Renal cortex interstitium (tissue), 15 donors: Measurements from ENCODE around the gene ADGRB2. TPM values are rescaled to one million over a fixed set of nuclear protein-coding genes. Genes with fewer than 3 reads are reported as not detected.

Source experiments
- DNase-seq, 11 donors: peaks; one replicate each; pipeline ENCODE4 v3.0.0-alpha.2; 2013; ENCODE audit warnings: low read depth in 9 of 11, low spot score in 4 of 11; ENCODE audit errors: extremely low read depth in 1 of 11
- long read RNA-seq, 16 experiments: transcript quantifications; one replicate each; lab custom pipeline, GENCODE V29; 2026
- polyA plus RNA-seq, 3 donors: library from polyadenylated mRNA; unstranded; fragments of 120-200 nt; gene quantifications; one replicate each; pipeline ENCODE4 v1.2.1, GENCODE V29; 2013; ENCODE audit not compliant: insufficient read length in 3 of 3

Gene ADGRB2, protein sequence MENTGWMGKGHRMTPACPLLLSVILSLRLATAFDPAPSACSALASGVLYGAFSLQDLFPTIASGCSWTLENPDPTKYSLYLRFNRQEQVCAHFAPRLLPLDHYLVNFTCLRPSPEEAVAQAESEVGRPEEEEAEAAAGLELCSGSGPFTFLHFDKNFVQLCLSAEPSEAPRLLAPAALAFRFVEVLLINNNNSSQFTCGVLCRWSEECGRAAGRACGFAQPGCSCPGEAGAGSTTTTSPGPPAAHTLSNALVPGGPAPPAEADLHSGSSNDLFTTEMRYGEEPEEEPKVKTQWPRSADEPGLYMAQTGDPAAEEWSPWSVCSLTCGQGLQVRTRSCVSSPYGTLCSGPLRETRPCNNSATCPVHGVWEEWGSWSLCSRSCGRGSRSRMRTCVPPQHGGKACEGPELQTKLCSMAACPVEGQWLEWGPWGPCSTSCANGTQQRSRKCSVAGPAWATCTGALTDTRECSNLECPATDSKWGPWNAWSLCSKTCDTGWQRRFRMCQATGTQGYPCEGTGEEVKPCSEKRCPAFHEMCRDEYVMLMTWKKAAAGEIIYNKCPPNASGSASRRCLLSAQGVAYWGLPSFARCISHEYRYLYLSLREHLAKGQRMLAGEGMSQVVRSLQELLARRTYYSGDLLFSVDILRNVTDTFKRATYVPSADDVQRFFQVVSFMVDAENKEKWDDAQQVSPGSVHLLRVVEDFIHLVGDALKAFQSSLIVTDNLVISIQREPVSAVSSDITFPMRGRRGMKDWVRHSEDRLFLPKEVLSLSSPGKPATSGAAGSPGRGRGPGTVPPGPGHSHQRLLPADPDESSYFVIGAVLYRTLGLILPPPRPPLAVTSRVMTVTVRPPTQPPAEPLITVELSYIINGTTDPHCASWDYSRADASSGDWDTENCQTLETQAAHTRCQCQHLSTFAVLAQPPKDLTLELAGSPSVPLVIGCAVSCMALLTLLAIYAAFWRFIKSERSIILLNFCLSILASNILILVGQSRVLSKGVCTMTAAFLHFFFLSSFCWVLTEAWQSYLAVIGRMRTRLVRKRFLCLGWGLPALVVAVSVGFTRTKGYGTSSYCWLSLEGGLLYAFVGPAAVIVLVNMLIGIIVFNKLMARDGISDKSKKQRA (N-terminal part only)
- polyA plus RNA-seq, result 10 to 100 TPM in 2 of 3 donors, 1 to 10 TPM in 1; 9.7 to 17.9 (median 16.7) TPM
- long read RNA-seq, donor 1, result 0 reads
- long read RNA-seq, donor 2, result 0 reads
- long read RNA-seq, donor 3, result 0 reads
- long read RNA-seq, donor 4, result 0 reads
- long read RNA-seq, donor 5, result 0 reads
- long read RNA-seq, donor 6, result 0 reads
- long read RNA-seq, donor 7, result 0 reads
- long read RNA-seq, donor 8, result 0 reads
- long read RNA-seq, donor 9, result 0 reads
- long read RNA-seq, donor 10, result 0 reads
- long read RNA-seq, donor 11, result 0 reads
- long read RNA-seq, donor 12, result 0 reads
- long read RNA-seq, donor 13, result 0 reads
- long read RNA-seq, donor 14, result 0 reads
- long read RNA-seq, donor 15, result 0 reads
- long read RNA-seq, donor 16, result 0 reads

GRCh38 chr1:31764312-31765040 is at the start of gene ADGRB2:
Gene ADGRB2, minus strand, starts transcription at chr1:31764340. Its CDS starts 7,119 bp downstream, at chr1:31757221.
- no peak for DNase-seq

DNA sequence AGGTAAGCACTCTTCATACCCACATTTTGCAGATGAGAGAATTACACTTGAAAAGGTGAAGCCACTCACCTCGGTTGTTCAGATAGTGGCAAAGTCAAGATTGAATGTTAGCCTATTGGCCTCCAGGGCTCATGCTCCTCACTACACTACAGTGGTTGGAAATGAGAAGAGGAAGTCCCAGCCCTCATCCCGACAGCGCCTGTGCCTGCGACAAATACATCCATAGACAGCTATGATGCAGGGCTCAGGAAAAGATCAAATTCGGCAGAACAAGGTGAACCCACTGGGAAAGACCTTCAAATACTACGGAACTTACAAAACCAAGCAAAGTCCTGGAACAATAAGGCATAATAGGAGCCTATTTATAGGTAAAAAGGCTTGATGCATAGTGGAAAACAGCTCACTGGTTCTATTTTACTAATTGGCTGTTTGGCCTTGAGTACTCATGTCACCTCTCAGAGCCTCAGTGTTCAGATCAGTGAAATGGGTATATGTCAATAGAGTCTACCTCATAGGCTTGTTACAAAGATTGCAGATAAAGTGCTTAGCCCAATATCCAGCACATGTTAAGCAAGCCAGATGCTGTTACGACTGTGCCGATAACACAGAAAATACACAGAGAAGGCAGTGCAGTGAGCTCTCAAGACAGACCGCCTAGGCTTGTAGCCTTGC is 48.2 kb upstream of the ADGRB2 start:
- DNase-seq, result no peak

DNA sequence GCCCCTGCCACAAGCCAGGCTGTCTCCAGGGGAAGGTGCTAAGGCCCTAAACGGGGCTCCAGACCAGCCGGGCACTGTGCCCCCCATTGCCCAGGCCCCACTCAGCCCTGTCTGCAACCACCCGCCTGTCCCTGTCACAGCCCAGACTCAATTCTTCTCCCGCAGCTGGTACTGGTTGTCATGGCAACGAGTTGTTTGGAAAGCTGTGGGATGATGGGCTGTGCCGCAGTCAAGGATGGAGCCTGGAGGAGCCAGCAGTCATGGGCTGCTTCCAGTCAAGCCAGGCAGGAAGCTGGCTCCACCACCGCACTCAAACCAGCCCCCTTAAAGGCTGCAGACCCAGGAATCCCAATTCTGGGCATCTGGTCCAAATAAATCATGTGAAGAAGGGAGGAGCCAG is 47.5 kb upstream of the ADGRB2 start:
- DNase-seq, result peak in 8 of 11 donors; percentile 25 to 67 (median 48)

- DNase-seq, result no peak
These were observed 45.6 kb upstream of the ADGRB2 start for GRCh38 chr1:31809698-31810097.

- no peak for DNase-seq
These were observed 43.3 kb upstream of the ADGRB2 start for GRCh38 chr1:31807273-31808048.

DNA sequence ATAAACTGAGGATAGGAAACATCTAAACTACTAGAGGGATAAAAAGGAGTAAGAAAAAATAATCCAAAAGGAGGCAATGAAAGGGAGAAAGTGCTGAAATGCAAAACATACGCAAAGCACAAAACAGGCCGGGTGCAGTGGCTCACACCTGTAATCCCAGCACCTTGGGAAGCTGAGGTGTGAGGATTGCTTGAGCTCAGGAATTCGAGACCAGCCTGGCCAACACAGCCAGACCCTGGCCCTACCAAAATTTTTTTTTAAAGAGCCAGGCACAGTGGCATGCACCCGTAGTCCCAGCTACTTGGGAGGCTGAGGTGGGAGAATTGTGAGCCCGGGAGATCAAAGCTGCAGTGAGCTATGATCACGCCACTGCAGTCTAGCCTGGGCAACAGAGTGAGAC is 41.2 kb upstream of the ADGRB2 start:
- no peak for DNase-seq

DNA sequence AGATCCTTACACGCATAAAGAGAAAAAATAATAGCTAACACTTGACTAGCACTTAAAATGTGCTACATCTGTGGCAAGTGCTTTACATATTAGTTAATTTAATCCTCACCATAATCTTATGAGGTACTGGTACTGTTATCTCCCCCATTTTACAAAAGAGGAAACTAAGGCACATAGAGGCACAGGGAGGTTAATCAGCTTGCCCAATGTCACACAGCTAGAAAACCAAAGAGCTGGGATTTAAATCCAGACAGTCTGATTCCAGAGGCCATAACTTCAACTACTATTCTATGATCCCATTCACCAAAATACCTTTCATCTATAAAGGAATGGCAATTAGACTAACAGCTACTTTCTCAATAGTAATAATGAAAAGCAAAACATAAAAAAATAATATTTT is 40.0 kb upstream of the ADGRB2 start:
- DNase-seq, result no peak

- no peak for DNase-seq
These were observed 39.5 kb upstream of the ADGRB2 start for GRCh38 chr1:31803610-31804009.

DNA sequence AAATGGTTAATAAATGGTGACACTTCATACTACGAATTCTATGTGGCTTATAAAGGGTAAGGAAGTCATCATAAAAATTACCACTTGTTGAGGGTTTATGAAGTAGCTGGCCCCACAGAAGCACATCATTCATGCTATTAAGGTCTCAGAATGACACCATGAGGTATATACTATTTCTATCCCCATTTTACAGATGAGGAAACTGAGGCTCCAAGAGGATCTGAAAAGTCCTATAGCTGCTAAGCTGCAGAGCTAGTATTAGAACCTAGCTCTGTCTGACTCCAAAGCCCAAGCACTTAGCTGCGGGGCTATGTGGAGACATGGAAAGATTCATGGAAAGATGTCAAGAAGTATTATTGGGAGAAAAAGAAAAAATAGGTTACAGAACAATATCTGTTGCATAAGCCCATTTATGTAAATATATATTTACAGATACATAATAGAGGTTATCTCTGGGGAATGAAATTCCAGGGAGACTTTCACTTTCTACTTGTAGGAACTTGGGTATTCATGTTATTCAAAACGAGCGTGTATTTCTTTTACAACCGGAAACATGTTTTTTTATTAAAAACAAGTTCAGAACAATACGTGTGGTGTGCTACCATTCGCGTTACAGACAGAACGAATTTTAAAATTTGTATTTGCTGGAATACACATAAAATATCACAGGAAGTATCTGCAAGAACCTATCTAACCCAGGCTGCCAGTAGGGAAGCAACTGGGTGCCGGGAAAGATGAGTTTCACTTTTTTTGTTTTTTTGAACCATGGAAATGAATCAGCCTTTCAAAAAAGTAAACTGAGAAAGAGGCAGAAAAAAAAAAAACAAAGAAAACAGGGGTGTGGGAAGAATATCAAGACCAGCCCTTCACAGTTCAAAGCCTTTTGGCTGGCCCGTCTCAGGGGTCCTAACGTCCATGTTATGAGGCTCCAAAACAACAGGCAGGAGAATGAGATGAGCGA is 38.3 kb upstream of the ADGRB2 start:
- no peak for DNase-seq

GRCh38 chr1:31801458-31801857 is 37.3 kb upstream of the ADGRB2 start:
- DNase-seq, result no peak

DNA sequence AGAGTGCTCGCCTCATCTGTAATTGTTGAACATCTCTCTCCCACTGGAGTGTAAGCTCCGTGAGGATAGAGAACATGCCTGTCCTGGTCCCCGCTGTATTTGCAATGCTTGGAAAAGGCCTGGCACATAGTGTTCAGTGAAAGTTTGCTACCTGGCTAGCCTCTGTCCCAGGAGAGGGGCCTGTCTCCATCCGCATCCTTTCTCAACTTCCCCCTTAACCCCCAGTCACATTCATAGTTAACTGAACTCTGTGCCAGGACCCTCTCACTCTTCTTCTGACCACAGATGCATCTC is 36.5 kb upstream of the ADGRB2 start:
- DNase-seq, result no peak

- no peak for DNase-seq
These were observed 35.9 kb upstream of the ADGRB2 start for GRCh38 chr1:31799895-31800673.

GRCh38 chr1:31799196-31799894 is 35.2 kb upstream of the ADGRB2 start:
- DNase-seq, result no peak

- no peak for DNase-seq
These were observed 34.5 kb upstream of the ADGRB2 start for GRCh38 chr1:31798433-31799195.
